B cell (primary cell): ENCODE results near the gene CPA1. TPM values are rescaled to one million over a fixed set of nuclear protein-coding genes. Genes with fewer than 3 reads are reported as not detected.

ENCODE experiments used
- ATAC-seq: fragments of 200-7000 bp; cut with Tn5 transposase; one replicate; pipeline ENCODE4 v1.10.0; 2021; ENCODE audit warnings: low read depth, mild to moderate bottlenecking, moderate number of reproducible peaks, moderate library complexity
- CTCF ChIA-PET: fragments of 350-600 bp; sonication (Branson Sonifier 250); formaldehyde crosslinking; loops from one replicate; lab custom pipeline; 2021; ENCODE audit warnings: antibody characterized with exemption, inconsistent platforms; lab: Charles Lee
- POLR2A ChIA-PET: fragments of 350-600 bp; sonication (Branson Sonifier 250); formaldehyde crosslinking; loops from one replicate; lab custom pipeline; 2021; ENCODE audit warnings: antibody characterized with exemption; lab: Charles Lee
- DNase-seq: peaks from one replicate; pipeline ENCODE4 v3.0.0; 2013
- H2AFZ ChIP-seq: 2 replicates; pipeline ENCODE4 v1.6.1; 2012; ENCODE audit warnings: mild to moderate bottlenecking, low read depth, low read length; ENCODE audit not compliant: insufficient read depth, poor library complexity, severe bottlenecking
- H3K27ac ChIP-seq, 2 donors: 1 replicate in 1 of 2; 2 replicates in 1 of 2; pipeline ENCODE4 v1.5.1; 2012 to 2013; ENCODE audit warnings: low read length in 2 of 2, mild to moderate bottlenecking in 2 of 2, moderate library complexity in 1 of 2
- H3K27me3 ChIP-seq, 4 experiments: fragments of 200-600 bp in 1 of 4; sonication (generic) in 1 of 4; replicated peaks in 1 of 4; 1 replicate in 2 of 4; 2 replicates in 2 of 4; pipeline versions ENCODE4 v1.6.1 to v1.7.0; 2013 to 2016; ENCODE audit warnings: low read length in 3 of 4, mild to moderate bottlenecking in 2 of 4, mixed read lengths in 1 of 4, moderate library complexity in 1 of 4; ENCODE audit not compliant: insufficient read depth in 4 of 4, control insufficient read depth in 3 of 4; ENCODE audit errors: control extremely low read depth in 1 of 4
- H3K36me3 ChIP-seq, 2 experiments: replicated peaks in 1 of 2; 1 replicate in 1 of 2; 2 replicates in 1 of 2; pipeline versions ENCODE4 v1.6.1 to v1.7.1; 2013; ENCODE audit warnings: low read length in 1 of 2; ENCODE audit not compliant: insufficient read depth in 2 of 2, control insufficient read depth in 1 of 2; ENCODE audit errors: control extremely low read depth in 1 of 2, extremely low read depth in 1 of 2
- H3K4me1 ChIP-seq, 2 donors: fragments of 200-600 bp in 1 of 2; sonication (generic) in 1 of 2; 1 replicate in 1 of 2; 2 replicates in 1 of 2; pipeline versions ENCODE4 v1.5.1 to v1.6.1; 2013 to 2017; ENCODE audit warnings: low read length in 2 of 2; ENCODE audit not compliant: control insufficient read depth in 2 of 2, insufficient read depth in 2 of 2
- H3K4me2 ChIP-seq: replicated peaks from 2 replicates; pipeline ENCODE3; 2012; ENCODE audit warnings: mild to moderate bottlenecking, low read depth, low read length; ENCODE audit not compliant: poor library complexity, severe bottlenecking
- H3K4me3 ChIP-seq, 5 experiments: fragments of 200-600 bp in 1 of 5; sonication (generic) in 1 of 5; 1 replicate in 3 of 5; 2 replicates in 2 of 5; pipeline versions ENCODE4 v1.5.1 to v1.7.0; 2011 to 2016; ENCODE audit warnings: low read length in 4 of 5, mild to moderate bottlenecking in 4 of 5, low read depth in 2 of 5, control low read depth in 1 of 5, moderate library complexity in 1 of 5; ENCODE audit not compliant: insufficient read depth in 1 of 5; ENCODE audit errors: control extremely low read depth in 1 of 5, extremely low read depth in 1 of 5
- H3K79me2 ChIP-seq: fragments of 200-600 bp; sonication (generic); one replicate; pipeline ENCODE4 v1.6.0; 2016; ENCODE audit warnings: low read length; ENCODE audit not compliant: control insufficient read depth, insufficient read depth
- H3K9ac ChIP-seq: fragments of 200-600 bp; sonication (generic); 2 replicates; pipeline ENCODE4 v1.6.1; 2017; ENCODE audit warnings: mild to moderate bottlenecking, low read length, moderate library complexity
- H3K9me3 ChIP-seq, 3 donors: one replicate each; pipeline versions ENCODE4 v1.6.1 to v1.7.1; 2013; ENCODE audit warnings: low read length in 2 of 3; ENCODE audit not compliant: control insufficient read depth in 2 of 3, insufficient read depth in 1 of 3; ENCODE audit errors: control extremely low read depth in 1 of 3
- H4K20me1 ChIP-seq: 2 replicates; pipeline ENCODE4 v1.6.0; 2012; ENCODE audit warnings: mild to moderate bottlenecking, low read length; ENCODE audit not compliant: insufficient read depth, control insufficient read depth, poor library complexity, severe bottlenecking
- H3K27ac Mint-ChIP-seq: one replicate; pipeline ENCODE4 v1.8.0; 2021; ENCODE audit warnings: mixed read lengths
- H3K27me3 Mint-ChIP-seq: one replicate; pipeline ENCODE4 v1.8.0; 2021; ENCODE audit warnings: mixed read lengths
- H3K4me1 Mint-ChIP-seq: one replicate; pipeline ENCODE4 v1.8.0; 2021; ENCODE audit warnings: mixed read lengths
- H3K4me3 Mint-ChIP-seq: one replicate; pipeline ENCODE4 v1.8.0; 2021; ENCODE audit warnings: mixed read lengths
- H3K9me3 Mint-ChIP-seq: one replicate; pipeline ENCODE4 v1.8.0; 2022; ENCODE audit warnings: mixed read lengths; ENCODE audit not compliant: insufficient read depth
- EZH2 ChIP-seq: IDR thresholded peaks from 2 replicates; pipeline ENCODE4 v1.6.1; 2012; ENCODE audit warnings: borderline replicate concordance, low read depth, mild to moderate bottlenecking, moderate library complexity, low read length; ENCODE audit not compliant: insufficient read depth, poor library complexity, severe bottlenecking
- WGBS: methylation state at CpG from one replicate; pipeline ENCODE4 v1.1.5; 2013; ENCODE audit warnings: missing lambda C conversion rate; ENCODE audit not compliant: insufficient coverage; 5-methylcytosine and 5-hydroxymethylcytosine counted together
- intact Hi-C: fragments of 100-400 bp; cut with micrococcal nuclease; formaldehyde crosslinking; loops from one replicate; pipeline ENCODE4 v1.10.0; 2022
- polyA plus RNA-seq: library from polyadenylated mRNA; depleted of rRNA; stranded (reverse); fragments of >200 nt; gene quantifications from 2 replicates; pipeline ENCODE4 v1.2.3, GENCODE V29; 2012
- total RNA-seq, 2 donors: library from RNA; stranded (reverse); fragments of 120-200 nt in 1 of 2; gene quantifications; 1 replicate in 1 of 2; 2 replicates in 1 of 2; pipeline versions ENCODE4 v1.2.3 to v1.2.4, GENCODE V29; 2013 to 2022
- TF ChIP-seq, protein P1 (sequence below): fragments of 200-600 bp; IDR thresholded peaks from one replicate; pipeline ENCODE4 v1.8.0; 2022; ENCODE audit warnings: antibody characterized with exemption, mild to moderate bottlenecking

Gene CPA1
- total and polyA plus RNA-seq, 2 donors (not counting 1 experiment from before 2014, with no cell fraction given) = not detected

GRCh38 chr7:130425796-130426195, 45.5 kb downstream of the CPA1 start:
- POLR2A ChIA-PET = no interaction called here
- H3K9me3 Mint-ChIP-seq = no peaks in the 10 kb centered on the region
- CTCF ChIA-PET = no interaction called here

DNA sequence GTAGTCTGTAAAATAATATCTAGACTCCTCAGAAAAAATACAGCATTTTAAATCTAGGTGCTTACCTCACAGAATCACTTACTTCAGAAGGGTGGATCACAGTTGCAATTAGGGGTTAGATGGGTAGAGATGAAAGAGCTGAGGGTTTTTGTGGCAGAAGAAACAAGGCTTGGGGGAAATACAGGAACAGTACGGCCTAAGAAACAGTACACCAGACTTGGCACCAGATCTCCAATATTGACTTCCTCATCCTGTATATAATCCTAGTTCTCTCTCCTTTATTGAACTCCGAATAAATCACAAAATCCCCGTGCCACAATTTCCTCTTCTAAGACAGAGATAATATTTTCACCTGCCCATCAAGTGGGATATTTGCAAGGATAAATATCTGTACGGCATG, 46.3 kb downstream of the CPA1 start:
- DNase-seq (no peak), ATAC-seq (no peak)
- Histone ChIP-seq H2AFZ (no peak overlapping the region), H3K4me3 (no peak overlapping the region), H3K27ac (no peak overlapping the region), H3K4me1 (no peaks in the 10 kb centered on the region), H3K79me2 (no peaks in the 10 kb centered on the region), H3K27me3 (no peaks in the 10 kb centered on the region), H4K20me1 (no peaks in the 10 kb centered on the region), H3K4me2 (no peak overlapping the region), H3K36me3 (no peaks in the 10 kb centered on the region), H3K9me3 (no peaks in the 10 kb centered on the region), H3K9ac (no peak overlapping the region)
- ChIA-PET POLR2A (no interaction called here), CTCF (no interaction called here)
- no CpG with 5 or more reads among the region's 4 CpGs for WGBS
- Mint-ChIP-seq H3K4me3 (no peak overlapping the region), H3K4me1 (no peaks in the 10 kb centered on the region), H3K27me3 (no peaks in the 10 kb centered on the region), H3K27ac (no peak overlapping the region), H3K9me3 (no peaks in the 10 kb centered on the region)
- intact Hi-C loops = no loop called here
- TF ChIP-seq, protein P1, sequence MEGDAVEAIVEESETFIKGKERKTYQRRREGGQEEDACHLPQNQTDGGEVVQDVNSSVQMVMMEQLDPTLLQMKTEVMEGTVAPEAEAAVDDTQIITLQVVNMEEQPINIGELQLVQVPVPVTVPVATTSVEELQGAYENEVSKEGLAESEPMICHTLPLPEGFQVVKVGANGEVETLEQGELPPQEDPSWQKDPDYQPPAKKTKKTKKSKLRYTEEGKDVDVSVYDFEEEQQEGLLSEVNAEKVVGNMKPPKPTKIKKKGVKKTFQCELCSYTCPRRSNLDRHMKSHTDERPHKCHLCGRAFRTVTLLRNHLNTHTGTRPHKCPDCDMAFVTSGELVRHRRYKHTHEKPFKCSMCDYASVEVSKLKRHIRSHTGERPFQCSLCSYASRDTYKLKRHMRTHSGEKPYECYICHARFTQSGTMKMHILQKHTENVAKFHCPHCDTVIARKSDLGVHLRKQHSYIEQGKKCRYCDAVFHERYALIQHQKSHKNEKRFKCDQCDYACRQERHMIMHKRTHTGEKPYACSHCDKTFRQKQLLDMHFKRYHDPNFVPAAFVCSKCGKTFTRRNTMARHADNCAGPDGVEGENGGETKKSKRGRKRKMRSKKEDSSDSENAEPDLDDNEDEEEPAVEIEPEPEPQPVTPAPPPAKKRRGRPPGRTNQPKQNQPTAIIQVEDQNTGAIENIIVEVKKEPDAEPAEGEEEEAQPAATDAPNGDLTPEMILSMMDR = no peak
- no peak for TF ChIP-seq EZH2

More at GRCh38 chr7:130425796-130426195, 45.5 kb downstream of the CPA1 start:
- Histone ChIP-seq H3K27me3 (no peaks in the 10 kb centered on the region), H3K36me3 (no peaks in the 10 kb centered on the region), H3K27ac (no peak overlapping the region), H3K4me2 (no peak overlapping the region), H3K79me2 (no peaks in the 10 kb centered on the region), H4K20me1 (no peaks in the 10 kb centered on the region), H3K4me3 (no peak overlapping the region), H2AFZ (no peak overlapping the region), H3K9ac (no peak overlapping the region), H3K4me1 (no peaks in the 10 kb centered on the region), H3K9me3 (no peaks in the 10 kb centered on the region)
- DNase-seq = no peak
- 80% methylated on average over 3 of the region's 4 CpGs for WGBS
- no peak for ATAC-seq
- TF ChIP-seq, protein P1 = no peak
- no peak for TF ChIP-seq EZH2
- Mint-ChIP-seq H3K27me3 (no peaks in the 10 kb centered on the region), H3K4me1 (no peaks in the 10 kb centered on the region), H3K27ac (no peak overlapping the region), H3K4me3 (no peak overlapping the region)
- intact Hi-C loops = no loop called here
